T-helper 2 cell treated with Interferon-gamma antibody and Interleukin-4, amounts not matched to agents 100 ng/mL and 5 ng/mL, for 36 hours (primary cell): Measurements from ENCODE around the gene SUN3. TPM values are rescaled to one million over a fixed set of nuclear protein-coding genes. Genes with fewer than 3 reads are reported as not detected.
"Not testable (repeated sequence)": the region's sequence is repeated elsewhere in the genome, so short reads cannot be mapped to it uniquely, and the experiment has no call there.

Experiments
- intact Hi-C: fragments of 100-400 bp; cut with micrococcal nuclease; formaldehyde crosslinking; loops from one replicate; pipeline ENCODE4 v1.15.1; 2023
- total RNA-seq: library from RNA; stranded (reverse); gene quantifications from 2 replicates; pipeline ENCODE4 v1.2.3, GENCODE V29; 2022

Gene SUN3
- total RNA-seq, 1 donor from 2014 or later, result 0.41 TPM

DNA sequence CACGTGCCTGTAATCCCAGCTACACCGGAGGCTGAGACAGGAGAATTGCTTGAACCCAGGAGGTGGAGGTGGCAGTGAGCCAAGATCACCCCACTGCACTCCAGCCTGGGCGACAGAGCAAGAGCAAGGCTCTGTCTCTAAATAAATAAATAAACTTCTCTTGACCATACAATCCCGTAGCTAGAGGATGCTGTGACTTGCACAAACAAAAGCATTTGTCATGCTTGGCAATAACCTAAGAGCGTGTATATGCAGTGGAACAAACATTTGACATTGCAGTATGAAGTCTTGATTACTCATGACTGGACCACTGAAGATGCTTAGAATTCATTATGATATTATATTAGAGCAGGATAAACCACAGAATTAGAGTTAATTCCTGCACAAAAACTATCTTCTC lies 5.0 kb upstream of the SUN3 start:
- intact Hi-C loops, result loop anchor here (2.0 kb wide), 2 partner anchors 65 to 77 kb away; no protein-coding TSS in a partner anchor

- intact Hi-C loops, result no loop called here
Observed at GRCh38 chr7:48031111-48031510, 2.2 kb upstream of the SUN3 start.

DNA sequence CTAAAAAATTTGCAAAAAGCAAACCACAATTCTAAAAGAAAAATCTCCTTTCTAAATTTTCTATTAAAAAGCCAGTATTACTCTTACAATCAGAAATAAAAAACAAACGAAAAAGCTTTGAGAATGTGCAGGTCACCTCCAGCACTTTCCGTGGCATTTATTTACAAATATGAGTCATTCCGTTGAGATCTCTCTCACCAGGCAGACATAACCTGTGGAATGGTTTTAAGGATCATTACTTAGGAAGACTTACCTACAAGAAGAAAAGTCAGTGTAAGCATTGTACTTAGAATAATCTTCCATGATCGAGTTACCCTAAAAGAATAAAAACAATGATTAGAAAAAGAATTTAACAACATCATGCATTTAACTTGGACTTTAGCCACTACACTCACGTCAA lies 3.3 kb downstream of the SUN3 start:
- intact Hi-C loops, result no loop called here

DNA sequence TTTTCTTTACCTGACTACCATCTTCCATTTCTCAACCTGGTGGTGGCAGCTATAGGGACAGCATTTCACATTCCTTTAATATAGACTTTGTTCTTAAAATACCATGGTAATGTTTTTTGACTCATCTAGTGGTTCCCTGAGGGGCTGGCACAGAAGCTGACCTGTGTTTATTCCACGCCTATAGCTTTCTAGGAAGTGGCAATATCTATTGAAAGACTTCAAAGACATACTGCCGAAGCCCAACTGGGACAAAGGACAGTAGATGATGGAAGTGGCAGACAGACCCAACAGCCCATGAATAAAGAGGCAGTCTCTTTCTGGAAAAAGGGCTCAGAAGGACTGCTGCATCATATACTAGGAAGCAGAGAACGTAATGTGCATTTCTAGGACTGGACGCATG lies 11.2 kb downstream of the SUN3 start:
- intact Hi-C loops, result no loop called here

DNA sequence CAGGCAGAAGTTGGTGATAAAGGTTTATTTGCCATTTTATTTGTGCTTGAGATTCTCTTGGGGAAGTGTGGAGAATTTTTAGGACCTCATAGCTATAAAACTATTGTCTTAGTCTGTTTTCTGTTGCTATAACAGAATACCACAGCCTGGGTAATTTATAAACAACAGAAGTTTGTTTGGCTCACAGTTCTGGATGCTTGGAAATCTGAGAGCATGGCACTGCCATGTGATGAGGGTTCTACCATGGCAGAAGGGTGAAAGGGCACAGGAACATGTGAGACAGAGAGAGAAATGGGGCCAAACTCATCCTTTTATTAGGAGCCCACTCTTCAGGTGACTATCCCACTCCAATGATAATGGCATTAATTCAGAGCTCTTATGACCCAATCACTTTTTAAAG lies 12.3 kb downstream of the SUN3 start:
- intact Hi-C loops, result no loop called here

- intact Hi-C loops, result no loop called here
Observed at GRCh38 chr7:48011951-48012350, 17.0 kb downstream of the SUN3 start.

DNA sequence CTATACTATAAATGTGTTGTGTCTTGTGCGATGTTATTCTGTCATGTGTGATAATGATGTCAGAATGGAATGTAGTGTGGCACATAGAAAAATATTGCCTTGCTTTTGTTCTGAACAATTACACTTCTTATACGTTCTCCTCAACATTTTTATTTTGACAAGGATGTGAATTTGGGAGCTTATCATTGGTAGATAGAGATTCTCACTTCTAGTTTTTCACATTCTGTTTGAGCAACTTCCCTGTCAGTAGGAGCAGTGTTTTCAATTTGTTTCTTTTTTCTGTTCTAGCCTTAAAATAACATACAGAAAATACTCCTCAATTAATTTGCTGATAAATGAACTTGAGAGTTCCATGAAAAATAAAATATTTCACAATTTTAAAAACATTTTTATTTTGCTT lies 17.6 kb downstream of the SUN3 start:
- intact Hi-C loops, result no loop called here

DNA sequence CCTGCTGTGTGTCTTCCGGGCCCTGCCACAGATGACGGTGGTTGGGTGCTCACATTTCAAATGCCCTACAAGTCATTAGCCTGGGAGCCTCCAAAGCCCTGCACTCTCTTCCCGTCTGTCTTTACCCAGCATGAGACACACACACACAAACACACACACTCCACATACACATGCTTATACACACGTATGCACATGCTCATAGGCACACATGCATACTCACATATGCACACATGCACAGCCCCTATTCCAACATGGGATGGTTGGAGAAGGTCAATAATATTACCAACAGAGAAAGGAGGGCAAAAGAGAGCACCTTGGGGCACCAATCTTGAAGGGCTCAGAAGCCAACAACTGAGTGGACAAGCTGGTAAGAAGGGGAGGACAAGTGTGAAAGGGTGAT lies 19.0 kb downstream of the SUN3 start:
- intact Hi-C loops, result no loop called here

GRCh38 chr7:48009257-48009656 lies 19.6 kb downstream of the SUN3 start:
- intact Hi-C loops, result no loop called here

- intact Hi-C loops, result no loop called here
Observed at GRCh38 chr7:48006866-48007265, 22.0 kb downstream of the SUN3 start.

DNA sequence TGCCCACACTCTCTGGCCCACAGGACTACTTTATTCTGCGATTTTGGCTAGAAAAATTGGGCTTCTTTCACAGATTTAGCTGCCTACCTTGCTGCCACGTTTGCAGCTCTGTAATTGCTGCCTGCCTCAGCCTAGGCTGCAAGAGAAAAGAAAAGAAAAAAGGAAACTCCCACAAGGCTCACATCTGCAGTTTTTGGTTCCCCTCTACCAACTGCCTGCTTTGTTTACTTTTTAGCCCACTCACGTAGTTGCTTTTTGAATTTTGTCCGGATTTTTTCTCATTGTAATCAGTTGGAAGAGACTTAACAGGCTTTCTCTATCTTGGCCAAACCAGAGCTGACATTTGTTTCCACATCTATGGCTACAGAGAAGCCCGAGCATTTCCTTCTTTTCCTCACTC lies 24.3 kb downstream of the SUN3 start:
- intact Hi-C loops, result no loop called here

- intact Hi-C loops, result no loop called here
Observed at GRCh38 chr7:48004032-48004431, 24.9 kb downstream of the SUN3 start.

- intact Hi-C loops, result not testable (repeated sequence)
Observed at GRCh38 chr7:48000164-48000563, 28.7 kb downstream of the SUN3 start.

- intact Hi-C loops, result no loop called here
Observed at GRCh38 chr7:47999413-47999812, 29.5 kb downstream of the SUN3 start.

DNA sequence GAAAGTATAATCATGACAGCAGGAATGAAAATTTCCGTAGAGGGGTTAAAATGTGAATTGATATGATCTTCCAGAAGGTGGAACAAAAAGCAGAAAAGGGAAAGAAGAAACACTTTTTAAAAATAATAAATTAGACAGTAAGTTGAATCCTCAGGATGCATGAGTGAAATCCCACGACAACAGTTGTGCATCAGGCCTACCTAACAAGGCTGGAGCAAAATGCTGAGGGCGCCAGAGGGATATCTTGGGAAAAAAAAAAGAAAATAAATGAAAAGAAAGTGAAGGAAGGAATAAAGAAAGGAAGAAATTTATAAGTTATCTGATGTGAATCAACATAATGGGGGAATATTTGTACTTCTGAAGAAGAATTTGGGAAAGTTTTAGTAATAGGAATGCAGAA lies 36.5 kb downstream of the SUN3 start:
- intact Hi-C loops, result loop anchor here (1.0 kb wide), 1 partner anchor 97 kb away; the partner anchor contains the start of gene UPP1

DNA sequence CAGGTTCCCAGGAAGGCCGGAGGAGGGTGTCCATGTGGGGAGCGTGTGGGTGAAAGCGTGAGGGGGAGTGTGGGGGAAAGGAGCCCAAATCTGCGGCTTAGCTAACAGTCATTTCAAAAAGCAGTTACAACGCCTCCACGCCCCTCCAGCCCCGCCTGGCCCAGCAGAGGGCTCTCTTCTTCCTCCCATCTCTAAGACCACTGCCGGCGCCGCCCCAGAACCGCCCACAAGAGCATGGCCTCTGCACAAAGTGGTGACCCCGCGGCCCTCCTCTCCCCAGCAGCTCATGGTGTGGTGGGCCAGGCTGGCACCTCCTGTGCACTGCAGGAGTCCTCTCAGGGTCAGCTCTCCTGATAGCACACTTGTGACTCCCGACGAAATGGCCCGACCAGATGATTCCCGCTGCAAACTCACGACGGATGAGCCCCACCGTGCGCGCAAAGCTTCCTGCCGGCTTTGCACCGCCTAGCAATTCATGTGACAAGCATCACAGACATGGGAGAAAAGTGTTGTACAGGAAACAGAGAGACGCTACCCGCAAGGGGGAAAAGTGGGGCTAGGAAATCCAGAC lies 37.1 kb downstream of the SUN3 start:
- intact Hi-C loops, result loop anchor here (1.0 kb wide), 6 partner anchors 13 to 118 kb away; partner anchors contain the start of genes C7orf57, HUS1 and UPP1

GRCh38 chr7:47991270-47991669 lies 37.6 kb downstream of the SUN3 start:
- intact Hi-C loops, result loop anchor here (1.0 kb wide), 5 partner anchors 12 to 119 kb away; partner anchors contain the start of genes C7orf57 and HUS1

GRCh38 chr7:47990592-47990991 lies 38.3 kb downstream of the SUN3 start:
- intact Hi-C loops, result no loop called here

- intact Hi-C loops, result not testable (repeated sequence)
Observed at GRCh38 chr7:47989607-47990400, 39.1 kb downstream of the SUN3 start.

GRCh38 chr7:47988496-47989386 lies 40.2 kb downstream of the SUN3 start:
- intact Hi-C loops, result no loop called here

DNA sequence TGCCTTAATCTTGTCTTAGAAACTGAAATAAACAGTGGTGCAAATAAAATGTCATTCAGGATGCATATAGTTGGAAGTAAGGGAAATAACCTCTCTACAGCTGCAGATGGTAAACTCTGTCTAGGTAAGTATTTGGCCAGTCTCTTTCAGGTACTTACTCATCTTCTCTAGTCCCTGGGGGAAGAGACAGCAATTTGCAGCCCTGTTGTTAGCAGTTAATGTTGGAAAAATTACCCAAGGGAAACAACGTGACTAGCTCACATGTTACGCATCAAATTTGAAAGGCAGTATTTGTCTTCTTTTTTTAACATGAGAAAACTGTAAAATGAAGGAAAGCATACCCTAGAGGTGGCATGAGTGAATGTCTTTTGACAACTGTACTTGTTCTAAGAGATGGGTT lies 46.3 kb downstream of the SUN3 start:
- intact Hi-C loops, result no loop called here

DNA sequence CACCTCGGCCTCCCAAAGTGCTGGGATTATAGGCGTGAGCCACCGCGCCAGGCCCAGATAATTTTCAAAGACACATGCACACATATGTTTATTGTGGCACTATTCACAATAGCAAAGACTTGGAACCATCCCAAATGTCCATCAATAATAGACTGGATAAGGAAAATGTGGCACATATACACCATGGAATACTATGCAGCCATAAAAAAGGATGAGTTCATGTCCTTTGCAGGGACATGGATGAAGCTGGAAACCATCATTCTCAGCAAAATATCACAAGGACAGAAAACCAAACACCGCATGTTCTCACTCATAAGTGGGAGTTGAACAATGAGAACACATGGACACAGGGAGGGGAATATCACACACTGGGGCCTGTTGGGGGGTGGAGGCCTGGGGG lies 48.3 kb downstream of the SUN3 start:
- intact Hi-C loops, result not testable (repeated sequence)
